Measurements from ENCODE around the gene SLAMF7.
"Not testable (repeated sequence)": the region's sequence is repeated elsewhere in the genome, so short reads cannot be mapped to it uniquely, and the experiment has no call there.

GRCh38 chr1:160731564-160731963 is 7.5 kb upstream of the SLAMF7 start:
- not testable (repeated sequence) for TF ChIP-seq YY1 (IDR thresholded peaks at IDR 0.05; ENCODE audit: insufficient read depth, insufficient read length); ZNF274 (IDR thresholded peaks at IDR 0.05; ENCODE audit: low read depth, low read length)

All from NT2/D1 (cell line).